MM.1S (cell line): ENCODE data around the gene ARL5B.

ENCODE experiments used
- CTCF ChIP-seq: fragments of 300-600 bp; sonication (generic); IDR thresholded peaks from 2 replicates; pipeline ENCODE4 v1.5.1; 2016; ENCODE audit warnings: antibody characterized with exemption, low read length, mixed read lengths
- EZH2 ChIP-seq: fragments of 300-600 bp; sonication (generic); optimal IDR thresholded peaks from 2 replicates; pipeline ENCODE3; 2017; ENCODE audit warnings: low read depth, mild to moderate bottlenecking, antibody characterized with exemption, low read length, mixed read lengths

- TF ChIP-seq CTCF (no peak), EZH2 (no peak)
These were observed 1.7 kb downstream of the ARL5B start for GRCh38 chr10:18660816-18661431.
